ENCODE measurements around the gene HIRA.
"Not testable (repeated sequence)": the region's sequence is repeated elsewhere in the genome, so short reads cannot be mapped to it uniquely, and the experiment has no call there.

HIRA gene

DNA sequence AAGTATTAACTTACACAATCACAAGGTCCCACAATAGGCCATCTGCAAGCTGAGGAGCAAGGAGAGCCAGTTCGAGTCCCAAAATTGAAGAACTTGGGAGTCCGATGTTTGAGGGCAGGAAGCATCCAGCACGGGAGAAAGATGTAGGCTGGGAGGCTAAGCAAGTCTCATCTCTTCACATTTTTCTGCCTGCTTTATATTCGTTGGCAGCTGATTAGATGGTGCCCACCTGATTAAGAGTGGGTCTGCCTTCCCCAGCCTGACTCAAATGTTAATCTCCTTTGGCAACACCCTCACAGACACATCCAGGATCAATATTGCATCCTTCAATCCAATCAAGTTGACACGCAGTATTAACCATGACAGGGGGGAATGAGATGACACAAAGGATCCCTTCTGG is 101.3 kb downstream of the HIRA start:
- DNase-seq (ENCODE audit: low spot score), result not testable (repeated sequence)

GRCh38 chr22:19329454-19329853 is 102.1 kb downstream of the HIRA start:
- no peak for DNase-seq (ENCODE audit: low spot score)

DNA sequence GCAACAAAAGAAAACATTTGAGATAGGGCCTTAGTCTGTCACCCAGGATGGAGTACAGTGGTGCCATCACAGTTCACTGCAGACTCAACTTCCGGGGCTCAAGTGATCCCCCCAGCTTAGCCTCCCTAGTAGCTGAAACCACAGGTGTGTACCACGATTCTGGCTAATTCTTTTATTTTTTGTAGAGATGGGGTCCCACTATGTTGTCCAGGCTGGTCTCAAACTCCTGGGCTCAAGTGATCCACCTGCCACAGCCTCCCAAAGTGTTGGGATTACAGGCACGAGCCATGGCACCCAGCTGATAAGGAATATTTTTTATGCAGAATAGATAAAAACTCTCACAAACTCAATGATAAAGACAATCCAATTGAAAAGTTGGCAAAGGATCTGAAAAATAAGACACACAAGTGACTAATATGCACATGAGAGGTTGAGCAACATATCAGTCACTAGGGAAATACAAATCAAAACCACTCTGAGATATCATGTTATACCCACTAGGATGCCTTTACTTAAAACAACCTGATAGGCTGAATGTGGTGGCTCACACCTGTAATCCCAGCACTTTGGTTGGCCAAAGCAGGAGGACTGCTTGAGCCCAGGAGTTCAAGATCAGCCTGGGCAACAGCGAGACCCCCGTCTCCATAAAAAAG is 106.1 kb downstream of the HIRA start:
- DNase-seq (ENCODE audit: low spot score), result no peak

DNA sequence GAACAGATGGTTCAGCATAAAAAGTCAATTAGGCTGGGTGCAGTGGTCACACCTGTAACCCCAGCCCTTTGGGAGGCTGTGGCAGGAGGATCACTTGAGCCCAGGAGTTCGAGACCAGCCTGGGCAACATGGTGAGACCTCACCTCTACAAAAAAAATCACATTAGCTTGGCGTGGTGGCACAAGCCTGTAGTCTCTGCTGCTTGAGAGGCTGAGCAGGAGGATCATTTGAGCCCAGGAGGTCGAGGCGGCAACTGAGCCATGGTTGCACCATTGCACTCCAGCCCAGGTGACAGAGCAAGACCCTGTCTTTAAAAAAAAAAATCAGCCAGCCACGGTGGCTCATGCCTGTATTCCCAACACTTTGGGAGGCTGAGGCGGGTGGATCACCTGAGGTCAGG is 108.1 kb downstream of the HIRA start:
- not testable (repeated sequence) for DNase-seq (ENCODE audit: low spot score)

GRCh38 chr22:19321757-19322156 is 109.8 kb downstream of the HIRA start:
- DNase-seq (ENCODE audit: low spot score), result no peak

- not testable (repeated sequence) for DNase-seq (ENCODE audit: low spot score)
Observed at GRCh38 chr22:19320136-19320535, 111.4 kb downstream of the HIRA start.

- no peak for DNase-seq (ENCODE audit: low spot score)
Observed at GRCh38 chr22:19319281-19319680, 112.3 kb downstream of the HIRA start.

DNA sequence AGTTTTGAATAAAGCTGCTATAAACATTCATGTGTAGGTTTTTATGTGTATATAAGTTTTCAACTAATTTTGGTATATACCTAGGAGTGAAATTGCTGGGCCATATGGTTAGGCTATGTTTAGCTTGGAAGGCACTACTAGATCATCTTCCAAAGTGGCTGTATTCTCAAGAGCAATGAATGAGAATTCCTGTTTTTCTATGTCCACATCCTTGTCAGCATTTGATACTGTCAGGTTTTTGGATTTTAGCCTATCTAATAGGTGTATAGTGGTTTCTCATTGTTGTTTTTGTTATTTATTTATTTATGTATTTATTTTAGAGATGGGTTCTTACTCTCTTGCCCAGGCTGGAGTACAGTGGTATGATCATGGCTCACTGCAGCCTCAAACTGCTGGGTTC is 113.7 kb downstream of the HIRA start:
- no peak for DNase-seq (ENCODE audit: low spot score)

- DNase-seq (ENCODE audit: low spot score), result no peak
Observed at GRCh38 chr22:19307872-19308271, 123.7 kb downstream of the HIRA start.

GRCh38 chr22:19306535-19306934 is 125.0 kb downstream of the HIRA start:
- DNase-seq (ENCODE audit: low spot score), result not testable (repeated sequence)

- DNase-seq (ENCODE audit: low spot score), result no peak
Observed at GRCh38 chr22:19304547-19304946, 127.0 kb downstream of the HIRA start.

- no peak for DNase-seq (ENCODE audit: low spot score)
Observed at GRCh38 chr22:19303785-19304184, 127.7 kb downstream of the HIRA start.

- DNase-seq (ENCODE audit: low spot score), result no peak
Observed at GRCh38 chr22:19295733-19296132, 135.8 kb downstream of the HIRA start.

DNA sequence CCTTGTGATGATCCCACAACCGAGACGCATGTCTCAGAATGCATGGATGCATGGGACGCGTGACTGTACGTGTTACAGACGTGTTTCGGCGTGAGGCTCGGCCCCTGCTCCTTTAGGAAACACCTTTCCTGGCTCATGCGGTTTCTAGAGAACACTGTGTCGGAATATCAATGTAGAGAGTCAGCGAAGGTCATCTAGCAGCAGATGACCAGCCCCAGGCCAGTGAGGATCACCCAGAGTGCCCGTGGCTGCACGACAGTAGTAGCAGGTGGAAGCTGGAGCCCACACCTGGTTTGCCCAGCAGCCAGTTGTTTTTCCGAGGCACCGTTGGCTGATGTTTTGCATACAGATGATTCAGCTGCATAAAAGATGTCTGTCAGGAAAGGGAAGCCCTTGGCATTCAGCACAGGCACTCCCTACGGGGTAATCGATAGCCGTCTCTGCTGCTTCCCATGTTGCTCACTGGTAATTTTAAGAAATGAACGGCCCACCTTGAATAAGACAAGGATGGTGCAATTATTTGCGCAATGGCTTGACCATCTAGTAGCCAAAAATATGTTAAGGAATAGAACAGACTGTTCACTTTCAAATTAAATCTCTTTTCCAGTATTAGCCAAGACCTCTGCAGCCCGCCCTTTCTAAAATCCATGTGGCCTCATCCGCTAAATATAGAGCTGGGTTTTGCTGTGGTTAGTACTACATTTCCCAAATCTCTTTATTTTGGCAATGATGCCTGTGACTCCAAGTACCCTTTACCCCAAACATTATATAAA is 138.9 kb downstream of the HIRA start:
- DNase-seq (ENCODE audit: low spot score), result no peak

DNA sequence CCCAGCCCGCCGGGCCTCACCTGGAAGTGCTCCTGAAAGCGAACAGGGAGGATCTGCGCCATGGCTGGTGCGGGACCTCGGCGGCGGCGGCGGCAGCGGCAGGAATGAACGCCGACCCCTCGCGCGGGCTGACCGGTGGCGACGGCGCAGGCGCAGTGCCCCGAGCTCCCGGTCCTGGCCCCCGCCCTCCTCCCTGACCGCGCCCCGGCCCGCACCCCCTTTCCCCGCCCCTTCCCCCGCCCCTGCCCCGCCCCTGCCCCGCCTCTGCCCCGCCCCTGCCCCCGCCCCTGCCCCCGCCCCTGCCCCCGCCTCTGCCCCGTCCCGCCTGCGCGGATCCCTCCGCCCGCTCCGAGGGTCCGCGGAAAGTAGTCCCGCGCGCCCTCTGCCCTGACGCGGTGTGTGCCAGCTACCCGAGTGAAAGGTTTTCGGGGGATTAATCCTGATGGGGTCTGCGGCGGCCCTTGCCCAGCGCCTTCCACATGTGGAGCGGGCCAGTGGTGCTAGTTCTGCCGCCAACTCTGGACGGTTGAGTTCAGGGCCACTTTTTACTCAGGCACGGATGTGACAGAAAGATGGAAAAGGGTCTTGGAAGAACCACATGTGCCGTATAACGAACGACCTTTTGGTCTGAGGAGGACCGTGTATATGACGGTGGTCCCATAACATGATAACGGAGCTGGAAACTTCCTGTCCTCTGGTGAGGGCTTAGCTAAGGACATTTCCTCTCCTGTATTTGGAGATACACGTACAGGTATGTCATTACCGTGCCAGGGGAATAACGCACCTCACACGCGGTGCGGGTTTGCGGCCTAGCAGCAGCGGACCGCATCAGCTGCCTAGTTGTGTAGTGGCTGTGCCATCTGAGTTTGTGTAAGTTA is 139.7 kb downstream of the HIRA start, which contains the start of gene CLTCL1:
TSS of gene CLTCL1 (minus strand) at position 140 of the 878 bp plus-strand sequence. CDS start at position 62, 78 bp downstream.
- peak; percentile 87 for DNase-seq (ENCODE audit: low spot score)

DNA sequence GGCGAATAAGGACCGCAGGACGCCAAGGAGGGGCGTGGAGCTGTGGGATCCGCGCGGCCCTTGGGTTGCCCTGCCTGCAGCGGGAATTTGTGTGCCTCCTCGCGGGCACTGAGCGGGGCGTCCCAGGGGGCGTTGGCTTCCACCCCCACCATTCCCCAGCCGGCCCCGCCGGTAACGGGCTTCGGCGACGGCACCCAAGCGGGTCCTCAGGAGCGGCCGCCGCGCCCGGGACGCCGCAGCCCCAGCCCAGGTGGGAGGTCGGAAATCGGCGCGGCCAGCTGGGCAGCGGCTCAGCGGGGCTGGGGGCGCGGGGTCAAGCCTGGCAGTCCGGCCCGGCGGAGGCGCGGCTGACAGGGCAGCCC is 140.3 kb downstream of the HIRA start:
- peak; percentile 20 for DNase-seq (ENCODE audit: low spot score)

DNA sequence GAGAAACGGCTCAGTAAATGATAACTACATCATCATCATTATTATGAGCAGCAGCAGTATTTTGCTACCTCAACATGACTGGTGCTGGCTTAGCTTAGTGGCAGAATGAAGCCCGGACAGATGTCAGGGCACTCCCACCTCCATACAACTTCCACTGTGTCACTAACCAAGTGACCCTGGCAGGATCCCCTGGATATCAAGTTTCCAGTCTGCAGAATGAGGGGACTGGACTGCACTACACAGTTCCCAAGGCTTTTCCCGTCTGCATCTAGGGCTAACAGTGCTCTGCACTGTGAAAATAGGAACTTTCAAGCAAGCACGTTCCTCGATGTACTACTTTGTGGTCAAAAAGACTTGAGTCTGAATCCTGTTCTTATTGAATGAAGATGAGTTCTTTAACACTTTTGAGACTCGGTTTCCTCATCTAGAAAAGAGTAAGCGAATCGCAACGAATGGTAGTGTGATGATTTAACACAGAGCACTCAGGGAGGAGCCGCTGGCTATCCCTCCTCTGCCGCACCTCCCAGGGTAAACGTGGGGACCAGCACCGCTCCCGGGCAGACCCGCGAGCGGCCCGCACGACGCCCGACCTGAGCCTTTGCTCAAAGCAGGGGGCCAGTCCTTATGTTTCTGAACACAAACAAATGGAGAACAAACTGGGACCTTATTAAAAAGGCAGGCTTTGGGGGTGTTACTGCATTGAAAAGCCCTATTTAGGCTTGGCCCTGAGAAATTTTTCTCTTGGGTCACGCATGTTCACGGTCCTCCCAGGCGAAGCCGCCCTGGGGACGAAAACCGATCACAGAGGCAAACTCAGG is 140.9 kb downstream of the HIRA start:
- no peak for DNase-seq (ENCODE audit: low spot score)

GRCh38 chr22:19289475-19290161 is 141.9 kb downstream of the HIRA start:
- no peak for DNase-seq (ENCODE audit: low spot score)

DNA sequence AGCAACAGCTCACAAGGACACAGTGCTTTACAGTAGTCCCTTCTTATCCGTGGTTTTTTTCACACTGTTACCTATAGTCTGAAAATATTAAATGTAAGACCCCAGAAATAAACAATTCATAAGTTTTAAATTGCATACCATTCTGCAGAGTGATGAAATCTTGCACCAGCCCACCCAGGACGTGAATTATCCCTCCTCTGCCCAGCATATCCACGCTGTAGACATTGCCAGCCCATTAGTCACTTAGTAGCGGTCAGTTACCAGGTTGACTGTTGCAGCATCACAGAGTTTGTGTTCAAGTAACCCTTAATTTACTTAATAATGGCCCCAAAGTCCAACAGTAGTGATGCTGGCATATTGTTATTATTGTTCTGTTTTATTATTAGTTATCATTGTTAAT is 143.6 kb downstream of the HIRA start:
- no peak for DNase-seq (ENCODE audit: low spot score)

DNA sequence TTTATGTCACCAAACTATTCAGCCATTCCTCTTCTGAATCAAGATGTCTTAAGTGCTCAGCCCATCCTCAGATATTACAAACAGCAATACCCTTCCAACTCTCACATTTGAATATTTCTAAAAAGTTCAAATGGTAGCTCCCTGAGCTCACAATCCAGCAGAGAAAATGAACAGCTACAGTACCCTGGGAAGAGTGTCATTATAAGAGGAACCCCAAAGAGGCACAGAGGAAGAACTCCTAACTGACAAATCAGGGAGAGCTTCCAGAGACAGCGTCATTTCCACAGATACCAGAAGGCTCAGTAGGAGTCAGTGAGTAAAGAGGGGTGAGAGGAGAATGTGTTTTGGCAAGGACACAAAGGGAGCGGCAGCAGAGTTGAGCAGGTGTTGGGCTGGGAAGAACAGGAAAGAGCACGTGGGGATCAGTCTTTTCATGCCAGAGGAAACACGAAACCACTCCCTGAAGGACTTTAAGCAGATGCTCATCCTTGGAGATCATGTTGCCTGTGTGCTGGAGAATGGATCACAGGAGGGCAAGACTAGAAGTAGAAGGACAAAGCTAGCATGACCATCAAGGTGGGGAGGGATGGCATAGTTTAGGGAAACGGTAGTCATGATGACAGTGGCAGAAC is 144.3 kb downstream of the HIRA start:
- DNase-seq (ENCODE audit: low spot score), result no peak

- no peak for DNase-seq (ENCODE audit: low spot score)
Observed at GRCh38 chr22:19285831-19286230, 145.7 kb downstream of the HIRA start.
